Fibroblast of skin of abdomen (primary cell): Measurements from ENCODE around the gene JARID2.

Experiments
- DNase-seq: peaks from one replicate; pipeline ENCODE4 v3.0.0-alpha.2; 2013

JARID2 gene

DNA sequence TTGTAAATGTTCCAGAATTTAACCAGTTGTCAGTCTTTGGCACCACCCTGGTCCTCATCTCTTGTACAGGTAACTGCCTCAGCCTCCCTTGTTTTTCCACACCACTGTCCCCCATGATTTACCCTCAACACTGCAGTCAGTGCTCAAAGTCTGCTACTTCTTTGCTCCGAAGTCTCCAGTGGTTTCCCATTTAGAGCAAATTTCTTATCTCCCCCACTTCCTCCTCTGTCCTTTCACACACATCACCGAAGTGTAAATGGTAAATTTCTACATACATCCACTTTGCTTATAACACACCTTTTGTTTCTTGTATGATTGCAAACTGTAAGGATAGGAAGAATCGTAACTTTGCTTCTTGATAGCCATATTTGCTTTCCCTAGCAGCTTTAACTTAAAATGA is 115.3 kb downstream of the JARID2 start:
- no peak for DNase-seq

DNA sequence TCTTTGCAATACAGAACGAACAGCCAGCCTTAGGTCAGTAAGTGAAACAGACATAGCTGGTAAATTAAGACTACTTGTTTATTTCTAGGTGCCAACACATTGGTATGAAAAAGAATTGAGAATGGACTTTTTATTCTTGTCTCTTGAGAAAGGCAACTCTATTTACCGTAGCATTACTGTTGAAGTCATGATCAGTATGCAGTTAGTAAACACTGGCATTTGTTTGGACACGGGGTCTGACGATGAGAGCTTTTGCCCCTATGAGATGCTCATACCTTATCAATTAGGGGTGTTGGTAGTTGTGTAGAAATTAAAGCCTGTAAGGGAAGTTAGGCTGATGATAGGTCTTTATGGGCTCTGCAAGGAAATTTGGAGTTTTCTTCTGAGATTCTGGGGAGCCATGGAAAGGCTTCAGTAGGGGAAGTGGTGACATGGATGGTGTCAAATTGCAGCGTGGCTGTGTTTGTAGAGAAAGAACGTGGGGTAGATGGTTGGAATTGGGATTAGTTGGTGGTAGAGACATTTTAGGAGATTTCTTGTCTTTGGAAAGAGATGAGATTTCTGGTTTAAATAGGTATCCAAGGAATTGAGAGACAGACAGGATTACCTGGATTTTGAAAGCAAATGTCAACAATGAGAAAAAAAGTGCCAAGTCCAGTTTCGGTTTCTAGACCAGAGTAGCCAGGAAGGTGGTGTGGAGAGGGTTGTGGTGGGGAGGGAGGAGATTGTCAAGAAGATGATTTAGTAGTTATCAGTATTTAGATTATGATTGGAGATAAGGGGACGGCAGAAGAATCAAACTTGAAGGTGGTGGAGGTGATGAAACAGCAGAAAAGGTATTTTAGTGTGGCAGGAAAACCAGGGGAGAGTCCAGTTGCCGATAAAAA is 116.6 kb downstream of the JARID2 start:
- DNase-seq = no peak

DNA sequence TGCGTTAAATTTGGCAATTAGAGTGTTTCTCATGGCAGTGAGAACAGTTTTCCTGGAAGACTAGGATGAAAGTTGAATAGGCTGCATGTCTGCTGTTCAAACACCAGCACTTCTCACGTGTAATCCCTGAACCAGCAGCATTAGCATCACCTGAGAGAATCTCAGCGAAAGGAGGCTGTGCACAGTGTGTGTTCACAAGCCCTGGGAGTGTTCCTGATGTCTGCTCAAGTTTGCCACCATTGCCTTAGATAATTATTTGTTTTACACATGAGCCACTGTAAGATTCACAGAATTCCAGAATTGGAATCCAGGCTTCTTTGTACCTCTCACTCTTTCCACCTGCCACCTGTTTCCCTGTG is 117.3 kb downstream of the JARID2 start:
- DNase-seq = no peak

DNA sequence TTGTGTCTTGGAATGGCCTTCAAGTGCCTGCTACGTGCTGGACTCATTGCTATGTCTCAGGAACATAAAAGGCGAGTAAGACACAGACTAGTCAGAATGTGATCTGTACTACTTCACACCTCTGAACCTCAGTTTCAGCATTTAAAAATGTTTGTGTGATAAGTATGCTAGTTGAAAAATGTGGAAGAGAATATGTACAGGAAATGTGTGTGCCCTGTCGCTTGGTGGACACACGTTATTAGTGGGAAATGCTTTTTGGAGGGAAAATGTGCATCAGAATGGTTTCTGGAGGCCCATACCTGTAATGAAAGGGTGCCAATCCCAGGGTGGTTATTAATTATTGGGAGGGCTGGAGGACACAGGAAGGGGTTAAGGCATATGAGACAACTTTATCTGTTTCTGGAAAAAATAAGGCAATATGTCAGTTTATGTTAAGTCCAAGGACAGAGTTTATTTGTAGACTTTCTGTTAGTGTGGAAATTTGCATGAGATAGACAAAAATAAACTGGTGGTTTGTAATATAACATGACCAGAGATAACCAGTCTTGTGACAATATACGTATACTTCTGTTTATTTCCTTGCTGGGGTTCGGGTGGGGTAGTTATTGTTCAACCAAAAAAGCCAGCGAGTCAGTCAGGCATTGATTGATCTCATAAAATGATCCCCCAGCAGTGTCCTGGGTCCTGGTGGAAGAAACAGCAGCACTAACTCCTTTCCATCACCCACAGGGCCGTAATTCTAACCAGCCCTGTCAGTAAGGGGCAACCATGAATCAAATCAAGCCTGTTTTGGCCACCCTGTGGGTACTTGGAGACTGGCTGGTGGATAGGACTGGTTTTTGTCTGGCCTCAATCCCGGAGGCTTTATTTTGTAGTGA is 117.9 kb downstream of the JARID2 start:
- no peak for DNase-seq

DNA sequence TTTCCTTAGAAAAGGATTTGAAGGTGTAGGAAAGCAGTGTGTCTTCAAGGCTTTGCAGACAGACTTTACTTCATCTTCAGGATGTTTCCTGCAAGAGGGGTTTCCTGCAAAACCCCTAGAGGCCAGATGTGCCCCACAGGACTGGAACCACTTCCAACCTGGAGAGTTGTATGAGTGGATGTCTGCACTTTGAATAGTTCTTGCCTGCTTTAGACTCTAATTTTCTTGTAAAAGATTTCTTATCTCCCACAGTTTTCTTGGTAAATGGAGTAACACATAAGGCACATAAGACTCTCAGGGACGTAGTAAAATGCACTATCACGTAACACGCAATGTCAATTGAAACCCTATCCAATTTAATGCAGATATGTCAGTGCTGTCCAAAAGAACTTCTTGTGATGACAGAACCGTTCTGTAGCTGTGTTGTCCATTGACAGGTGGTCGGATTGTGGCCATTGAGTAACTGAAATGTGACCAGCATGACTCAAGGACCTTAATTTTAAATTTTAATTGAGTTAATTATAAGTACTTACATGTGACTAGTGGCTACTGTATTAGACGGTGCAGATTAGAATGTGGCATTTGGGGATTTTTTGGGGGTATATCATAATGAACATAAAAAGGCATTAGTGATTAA is 118.7 kb downstream of the JARID2 start:
- no peak for DNase-seq

DNA sequence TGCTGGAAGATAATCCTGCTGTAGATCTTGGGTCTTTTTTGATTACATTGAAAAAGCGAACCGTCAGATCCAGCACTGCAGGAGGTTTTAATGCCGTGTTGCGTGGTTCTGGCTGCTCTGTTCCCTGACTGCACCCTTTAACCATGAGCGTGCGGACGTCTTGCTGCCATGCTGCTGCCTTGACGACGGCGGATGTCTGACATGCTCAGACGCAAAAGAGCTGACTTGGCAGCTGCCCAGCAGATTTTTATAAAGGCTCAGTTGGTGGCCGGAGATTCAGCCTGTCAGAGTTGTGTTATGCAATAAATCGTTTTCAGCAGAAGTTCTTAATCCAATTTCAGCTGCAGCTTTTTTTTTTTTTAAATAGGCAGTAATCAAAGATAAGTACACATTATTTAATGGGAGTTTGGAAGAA is 119.4 kb downstream of the JARID2 start:
- DNase-seq = peak; percentile 93

DNA sequence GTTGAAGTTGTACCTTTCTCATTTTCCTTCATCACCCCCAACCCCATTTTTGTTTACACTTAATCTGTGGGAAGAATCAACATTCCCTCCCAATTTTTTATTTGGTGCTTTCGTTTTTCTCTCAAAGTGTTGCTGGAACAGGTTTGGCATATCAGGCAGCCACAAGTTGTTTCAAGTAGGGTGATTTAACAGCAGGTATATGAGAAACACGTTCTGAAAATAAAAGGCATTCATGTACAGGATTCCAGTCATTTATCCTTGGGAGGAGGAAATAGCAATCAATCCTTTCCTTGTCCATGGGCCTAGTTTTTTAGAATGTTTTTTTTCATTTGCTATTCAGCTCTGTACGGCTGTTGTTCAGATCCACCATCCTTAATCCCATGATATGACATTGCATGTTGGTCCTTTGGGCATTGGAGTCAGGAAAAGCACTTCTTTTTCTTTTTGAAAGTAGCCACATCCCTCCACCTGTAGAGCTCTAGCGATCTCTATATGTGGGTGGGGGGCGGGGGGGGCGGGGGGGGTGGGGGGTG is 120.2 kb downstream of the JARID2 start:
- DNase-seq = no peak

DNA sequence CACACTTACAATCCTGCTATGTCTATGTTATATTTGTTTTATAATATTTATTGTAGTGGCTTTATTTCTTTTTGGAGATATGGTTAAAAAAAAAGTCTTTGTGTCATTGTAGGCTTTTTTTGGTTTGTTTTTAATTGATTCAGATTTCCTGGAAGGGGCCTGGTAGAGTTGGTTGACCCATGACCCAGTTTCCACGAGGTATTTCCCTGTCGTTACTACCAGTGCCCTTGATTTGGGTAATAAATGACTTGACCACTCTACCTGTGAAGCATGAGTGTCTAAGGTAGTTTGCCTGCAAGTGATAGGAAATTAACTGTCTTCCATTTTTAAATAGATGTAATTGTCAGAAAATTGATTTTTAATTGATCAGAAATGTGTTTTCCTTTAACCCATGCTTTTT is 121.0 kb downstream of the JARID2 start:
- no peak for DNase-seq

DNA sequence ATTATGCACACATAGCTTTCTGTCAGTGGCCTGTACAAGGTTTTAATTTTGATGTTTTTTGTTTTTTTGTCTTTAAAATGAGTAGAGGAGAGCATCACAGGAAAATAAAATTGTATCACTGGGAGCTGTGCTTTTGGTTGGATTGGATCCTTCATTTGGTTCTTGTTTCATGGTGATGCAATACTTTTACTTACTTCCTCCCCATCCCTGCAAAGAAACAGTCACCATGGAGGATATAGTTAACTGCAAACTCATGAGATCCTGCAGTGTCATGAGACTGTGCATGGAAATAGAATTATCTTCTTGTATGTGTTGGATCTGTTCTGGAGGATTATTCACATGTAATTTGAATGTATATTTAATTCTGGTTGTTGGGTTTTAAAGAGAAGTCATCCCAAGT is 122.3 kb downstream of the JARID2 start:
- no peak for DNase-seq

DNA sequence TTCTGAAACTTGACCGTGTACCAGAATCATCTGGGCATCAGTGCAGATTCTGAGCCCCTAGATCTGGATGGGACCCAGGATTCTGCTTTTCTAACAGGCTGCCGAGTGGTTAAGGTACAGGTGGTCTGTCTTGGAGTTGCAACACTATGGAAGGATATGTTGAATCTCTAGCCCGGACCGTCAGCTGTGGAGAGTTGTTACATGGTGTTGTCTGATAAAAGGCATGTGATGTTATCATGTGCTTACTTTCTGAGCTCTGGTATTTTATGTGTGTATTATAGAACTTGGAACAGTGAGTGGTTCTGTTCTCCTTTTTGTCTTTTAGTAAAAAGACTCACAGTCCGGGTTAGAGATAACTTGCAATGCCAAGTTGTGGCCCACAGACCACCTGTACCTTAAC is 123.0 kb downstream of the JARID2 start:
- no peak for DNase-seq

DNA sequence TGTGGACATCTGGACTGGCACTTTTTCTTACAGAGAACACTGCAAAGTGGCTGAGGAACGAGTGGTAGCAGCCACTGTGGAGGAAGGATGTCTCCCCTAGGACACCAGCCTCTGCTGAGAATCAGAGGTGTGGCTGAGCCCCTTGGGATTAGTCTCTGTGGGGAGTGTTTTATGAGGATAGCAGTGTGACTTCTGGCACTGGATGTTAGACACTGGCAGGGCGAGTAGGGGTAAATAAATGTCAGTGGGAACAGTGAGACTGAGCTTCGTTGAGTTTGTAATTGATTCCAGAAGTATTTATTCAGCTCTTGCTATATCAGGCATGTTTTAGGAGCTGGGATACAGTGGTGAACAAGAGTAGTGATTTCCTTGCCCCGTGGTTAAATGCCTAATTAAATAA is 124.0 kb downstream of the JARID2 start:
- peak; percentile 27 for DNase-seq

DNA sequence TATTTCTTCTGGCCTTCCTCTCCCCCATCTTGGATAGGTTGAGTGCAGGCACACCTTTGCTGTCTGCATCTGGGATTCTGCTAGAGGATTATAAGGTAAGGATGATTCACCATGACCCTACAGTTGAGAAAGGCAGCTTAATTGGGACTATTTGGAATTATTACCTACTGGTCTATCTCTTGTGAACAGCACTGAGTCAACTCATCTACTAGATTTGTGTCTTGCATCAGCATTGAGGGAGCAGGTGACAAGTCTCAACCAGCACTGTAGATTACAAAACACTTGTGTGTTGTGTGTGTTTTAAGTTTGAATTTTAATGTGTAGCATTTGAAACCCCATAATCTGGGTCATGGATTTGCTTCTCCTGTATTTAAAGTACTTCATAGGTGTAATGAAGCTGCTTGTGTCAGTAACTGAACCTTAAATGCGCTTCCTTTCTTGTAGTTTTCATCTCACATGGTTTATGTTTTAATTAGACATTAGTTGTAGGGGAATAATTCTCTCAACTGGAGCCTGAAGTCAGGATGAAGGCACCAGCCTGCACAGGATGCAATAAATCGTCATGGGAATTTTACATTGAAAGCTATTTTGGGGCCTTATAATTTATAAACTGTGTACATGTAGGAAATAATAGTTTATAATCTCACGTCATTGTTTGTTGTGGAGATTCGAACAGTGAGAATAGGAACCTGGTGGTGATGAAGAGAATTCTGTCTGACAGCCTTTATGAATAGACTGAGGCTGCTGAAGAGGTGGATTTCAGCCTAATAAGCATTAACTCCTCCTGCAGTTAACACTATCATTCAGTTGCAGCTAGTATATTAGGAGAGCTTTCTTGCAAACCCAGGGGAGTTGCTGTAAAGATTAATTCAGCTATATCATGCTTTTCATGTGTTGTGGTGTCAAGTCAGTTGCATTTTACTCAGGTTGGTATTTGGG is 125.1 kb downstream of the JARID2 start:
- no peak for DNase-seq

DNA sequence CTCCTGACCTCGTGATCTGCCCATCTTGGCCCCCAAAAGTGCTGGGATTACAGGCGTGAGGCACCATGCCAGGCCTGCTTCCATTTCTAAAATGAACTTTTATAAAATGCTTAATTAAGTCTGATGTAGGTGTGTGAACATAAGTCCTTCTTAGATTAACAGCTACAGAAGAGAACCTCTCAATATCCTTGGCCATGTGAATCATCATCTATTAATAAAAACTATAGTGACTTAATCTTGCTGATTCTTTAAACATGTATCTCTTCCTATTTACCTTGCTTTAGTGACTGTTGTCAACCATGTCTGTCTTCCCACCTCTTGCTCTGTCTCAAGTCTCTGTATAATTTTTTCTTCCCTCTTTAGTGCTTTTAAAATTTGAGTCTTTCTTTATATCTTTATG is 127.1 kb downstream of the JARID2 start:
- DNase-seq = no peak

DNA sequence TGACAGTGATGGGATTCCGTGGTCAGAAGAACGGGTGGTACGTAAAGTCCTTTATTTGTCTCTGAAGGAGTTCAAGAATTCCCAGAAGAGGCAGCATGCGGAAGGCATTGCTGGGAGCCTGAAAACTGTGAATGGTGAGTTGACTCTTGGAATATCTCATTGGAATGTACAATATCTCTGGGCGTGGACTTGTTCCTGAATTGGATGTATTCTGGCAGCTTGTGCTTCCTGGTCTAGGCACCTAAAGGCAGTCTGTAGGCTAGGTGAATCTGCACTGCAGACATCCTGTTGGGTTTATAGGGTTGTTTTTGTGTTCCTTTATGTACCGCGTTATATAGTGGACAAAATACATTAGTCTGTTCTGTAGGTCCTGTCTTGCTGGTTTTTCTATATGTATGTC is 128.2 kb downstream of the JARID2 start:
- no peak for DNase-seq

DNA sequence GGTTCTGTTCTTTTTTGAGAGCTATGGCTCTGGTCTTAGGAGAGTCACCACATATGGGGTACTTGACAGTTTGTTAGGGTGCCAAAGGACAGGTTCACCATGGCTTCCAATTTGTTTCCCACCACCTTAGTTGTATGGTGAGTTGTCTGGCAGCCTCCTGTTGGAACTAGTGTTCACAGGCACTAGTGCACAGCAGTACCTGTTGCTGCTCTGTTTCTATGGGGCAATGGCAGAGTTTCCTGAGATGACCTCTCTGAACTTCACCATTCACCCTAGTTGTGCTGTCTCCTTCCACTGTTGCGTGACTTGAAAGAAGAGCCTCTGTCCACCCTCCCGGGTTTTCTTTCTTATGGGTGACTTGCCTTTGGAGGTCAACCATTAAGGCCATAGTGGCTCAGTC is 129.1 kb downstream of the JARID2 start:
- DNase-seq = no peak

DNA sequence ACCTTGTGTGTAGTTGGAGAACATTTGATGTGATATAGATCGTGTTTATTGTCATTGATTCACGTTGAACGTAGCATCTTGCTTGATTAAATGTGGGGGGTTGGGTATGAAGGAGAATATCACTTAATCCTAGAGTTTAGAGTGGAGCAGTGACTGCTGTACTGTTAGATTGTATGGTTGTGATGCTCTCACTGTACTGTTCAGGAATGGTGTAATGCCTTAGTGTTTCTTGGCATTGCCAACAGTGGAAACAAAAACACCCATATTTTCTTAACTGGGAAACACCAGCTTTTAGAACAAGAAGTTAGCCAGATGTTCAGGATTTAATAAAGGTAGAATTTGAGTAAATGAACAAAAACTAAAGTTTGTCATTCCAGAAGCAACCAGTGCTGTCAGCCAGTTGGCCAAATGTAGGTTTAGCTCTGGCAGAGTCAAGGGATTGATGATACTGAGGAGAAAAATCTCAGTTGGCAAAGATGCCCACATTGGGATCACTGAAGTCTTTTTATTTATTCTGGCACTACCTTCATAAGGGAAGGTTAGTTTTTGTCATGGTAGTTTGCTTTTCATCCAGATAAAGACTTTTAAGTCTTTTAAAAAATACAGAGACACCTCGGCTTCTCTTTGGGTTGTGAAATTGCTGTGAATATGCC is 129.9 kb downstream of the JARID2 start:
- DNase-seq = no peak

DNA sequence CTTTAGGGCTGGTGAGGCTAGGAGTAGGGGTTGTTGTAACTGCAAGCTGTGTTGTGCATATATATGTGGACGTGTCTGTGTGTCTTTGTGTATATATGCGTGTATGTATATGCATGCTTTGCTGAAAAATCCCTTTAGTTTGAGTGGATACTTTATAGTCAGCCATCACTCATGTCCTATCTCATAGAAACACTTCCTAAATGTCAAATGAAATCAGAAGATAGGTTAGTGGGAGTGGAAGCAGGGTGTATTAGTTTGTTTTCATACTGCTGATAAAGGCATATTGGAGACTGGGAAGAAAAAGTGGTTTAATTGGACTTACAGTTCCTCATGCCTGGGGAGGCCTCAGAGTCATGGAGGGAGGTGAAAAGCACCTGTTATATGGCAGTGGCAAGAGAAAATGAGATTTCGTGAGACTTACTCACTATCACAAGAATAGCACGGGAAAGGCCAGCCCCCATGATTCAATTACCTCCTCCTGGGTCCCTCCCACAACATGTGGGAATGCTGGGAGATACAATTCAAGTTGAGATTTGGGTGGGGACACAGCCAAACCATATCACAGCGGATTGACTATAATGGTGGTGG is 131.1 kb downstream of the JARID2 start:
- DNase-seq = no peak

DNA sequence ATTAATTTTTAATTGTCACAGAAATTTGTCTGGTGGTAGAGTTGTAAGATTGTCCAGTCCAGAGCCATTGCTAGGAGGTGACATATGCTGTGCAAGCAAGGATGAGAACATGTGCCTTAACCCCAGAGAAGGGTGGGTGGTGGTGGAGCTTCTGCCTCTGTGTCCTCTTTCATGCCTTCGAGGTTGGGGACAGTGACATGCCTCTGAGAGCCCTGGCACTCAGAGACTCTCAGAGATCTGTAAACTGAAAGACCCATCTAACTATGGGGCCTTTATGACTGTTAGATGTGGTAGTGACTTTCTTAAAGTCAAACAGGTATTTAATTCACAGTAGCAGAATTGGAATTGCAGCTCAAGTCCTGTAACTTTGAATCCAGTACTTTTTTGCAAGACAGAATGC is 132.4 kb downstream of the JARID2 start:
- DNase-seq = no peak

DNA sequence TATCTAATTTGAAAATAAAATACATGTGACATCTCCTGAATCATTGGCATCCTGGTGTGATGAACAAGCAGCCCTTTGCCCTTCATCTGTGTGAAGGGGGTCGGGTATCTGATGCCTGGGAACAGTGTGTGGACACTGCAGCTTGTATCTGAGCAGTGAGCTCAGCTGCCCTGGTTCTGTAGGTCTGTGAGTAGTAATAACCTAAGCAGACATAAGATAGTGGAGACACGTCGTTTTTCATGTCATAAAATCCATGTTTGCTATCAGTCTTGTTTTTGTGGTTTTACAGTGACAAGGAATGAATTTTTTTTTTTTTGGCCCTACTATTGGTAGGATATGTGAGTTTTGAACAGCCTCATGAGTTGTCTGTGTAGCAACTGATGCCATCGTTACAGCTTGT is 133.0 kb downstream of the JARID2 start:
- DNase-seq = no peak

DNA sequence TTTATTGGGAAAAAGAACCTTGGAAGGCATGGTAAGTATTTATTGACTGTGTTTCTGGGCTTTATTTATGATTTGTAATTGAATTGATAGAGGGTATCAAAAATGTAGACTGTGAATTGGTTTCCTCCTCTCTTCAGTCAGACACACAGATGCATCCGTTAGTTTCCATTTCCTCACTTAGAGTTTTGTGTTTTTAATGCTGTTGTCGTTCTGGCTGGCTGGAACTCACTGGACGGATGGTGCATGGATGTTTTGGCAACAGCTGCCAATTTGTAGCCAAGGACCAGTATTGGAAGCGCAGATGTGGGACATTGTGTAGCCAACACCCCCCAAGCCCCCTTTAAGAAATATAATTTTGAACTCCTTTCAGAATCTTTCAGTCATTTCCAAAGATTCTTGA is 134.5 kb downstream of the JARID2 start:
- no peak for DNase-seq

DNA sequence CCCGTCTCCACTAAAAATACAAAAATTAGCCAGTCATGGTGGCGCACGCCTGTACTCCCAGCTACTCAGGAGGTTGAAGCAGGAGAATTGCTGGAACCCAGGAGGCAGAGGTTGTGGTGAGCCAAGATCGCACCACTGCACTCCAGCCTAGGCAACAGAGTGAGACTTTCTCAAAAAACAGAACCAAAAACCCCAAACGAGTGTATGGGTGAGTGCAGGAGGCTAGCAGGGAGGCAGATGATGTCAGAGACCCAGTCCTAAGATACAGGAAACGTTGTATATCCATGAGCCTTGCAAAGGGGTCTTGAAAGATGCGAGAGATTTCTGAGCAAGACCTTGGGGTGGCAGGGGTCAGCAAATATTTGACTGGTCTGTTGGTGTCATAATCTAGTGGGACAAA is 136.2 kb downstream of the JARID2 start:
- DNase-seq = no peak
